GM18861 (cell line): ENCODE results near the gene PDGFD.
A peak's percentile ranks its signal among the peaks of the same experiment; 100 is the strongest.

Source experiments
- ATAC-seq: cut with Tn5 transposase; IDR thresholded peaks from one replicate; pipeline ENCODE4 v1.9.1; 2021; ENCODE audit not compliant: unreplicated experiment

PDGFD gene

GRCh38 chr11:103927535-103927934, 236.4 kb downstream of the PDGFD start:
- ATAC-seq = peak; percentile 21

- ATAC-seq = no peak
These were observed 237.0 kb downstream of the PDGFD start for GRCh38 chr11:103926990-103927389.

- ATAC-seq = no peak
These were observed 239.6 kb downstream of the PDGFD start for GRCh38 chr11:103924166-103925013.

- ATAC-seq = no peak
These were observed 240.5 kb downstream of the PDGFD start for GRCh38 chr11:103923451-103923931.

- no peak for ATAC-seq
These were observed 243.0 kb downstream of the PDGFD start for GRCh38 chr11:103920933-103921332.

GRCh38 chr11:103920449-103920848, 243.5 kb downstream of the PDGFD start:
- ATAC-seq = no peak

GRCh38 chr11:103910721-103911120, 253.2 kb downstream of the PDGFD start:
- no peak for ATAC-seq

- no peak for ATAC-seq
These were observed 256.1 kb downstream of the PDGFD start for GRCh38 chr11:103907548-103908455.

- no peak for ATAC-seq
These were observed 256.8 kb downstream of the PDGFD start for GRCh38 chr11:103907136-103907535.

- no peak for ATAC-seq
These were observed 257.6 kb downstream of the PDGFD start for GRCh38 chr11:103906291-103906867.

- ATAC-seq = peak; percentile 68
These were observed 259.7 kb downstream of the PDGFD start for GRCh38 chr11:103904324-103904667.

GRCh38 chr11:103903621-103904323, 260.2 kb downstream of the PDGFD start:
- ATAC-seq = peak; percentile 75

- ATAC-seq = no peak
These were observed 261.0 kb downstream of the PDGFD start for GRCh38 chr11:103902994-103903393.

GRCh38 chr11:103901656-103902055, 262.3 kb downstream of the PDGFD start:
- no peak for ATAC-seq

GRCh38 chr11:103898577-103899336, 265.2 kb downstream of the PDGFD start:
- peak; percentile 65 for ATAC-seq

- peak; percentile 48 for ATAC-seq
These were observed 265.9 kb downstream of the PDGFD start for GRCh38 chr11:103898065-103898464.

GRCh38 chr11:103897160-103897936, 266.6 kb downstream of the PDGFD start:
- no peak for ATAC-seq

- ATAC-seq = no peak
These were observed 268.8 kb downstream of the PDGFD start for GRCh38 chr11:103895106-103895505.

GRCh38 chr11:103894673-103895072, 269.3 kb downstream of the PDGFD start:
- no peak for ATAC-seq
